GM18511 (cell line): Measurements from ENCODE around the gene FTCD.

Experiments
- ATAC-seq: cut with Tn5 transposase; IDR thresholded peaks from one replicate; pipeline ENCODE4 v1.9.1; 2021; ENCODE audit warnings: mild to moderate bottlenecking, moderate library complexity; ENCODE audit not compliant: unreplicated experiment

Gene FTCD

GRCh38 chr21:46124926-46125845 is 30.2 kb downstream of the FTCD start:
- no peak for ATAC-seq

- ATAC-seq: no peak
Observed at GRCh38 chr21:46124083-46124925, 31.1 kb downstream of the FTCD start.

GRCh38 chr21:46122758-46123683 is 32.4 kb downstream of the FTCD start:
- no peak for ATAC-seq

GRCh38 chr21:46122237-46122671 is 33.1 kb downstream of the FTCD start:
- ATAC-seq: no peak

- ATAC-seq: no peak
Observed at GRCh38 chr21:46121286-46122221, 33.8 kb downstream of the FTCD start.

GRCh38 chr21:46120301-46121285 is 34.8 kb downstream of the FTCD start:
- no peak for ATAC-seq

- no peak for ATAC-seq
Observed at GRCh38 chr21:46119637-46120271, 35.6 kb downstream of the FTCD start.

- no peak for ATAC-seq
Observed at GRCh38 chr21:46119144-46119636, 36.2 kb downstream of the FTCD start.

GRCh38 chr21:46118316-46119143 is 36.8 kb downstream of the FTCD start:
- ATAC-seq: no peak

GRCh38 chr21:46117586-46118315 is 37.6 kb downstream of the FTCD start:
- ATAC-seq: no peak

- ATAC-seq: no peak
Observed at GRCh38 chr21:46116776-46117585, 38.4 kb downstream of the FTCD start.

- ATAC-seq: no peak
Observed at GRCh38 chr21:46116189-46116775, 39.1 kb downstream of the FTCD start.

- ATAC-seq: no peak
Observed at GRCh38 chr21:46115441-46116188, 39.8 kb downstream of the FTCD start.

GRCh38 chr21:46114963-46115362 is 40.4 kb downstream of the FTCD start:
- ATAC-seq: no peak
